ENCODE measurements around the gene EFCAB8. TPM values are rescaled to one million over a fixed set of nuclear protein-coding genes. Genes with fewer than 3 reads are reported as not detected.

The EFCAB8 gene
- total RNA-seq, 1 donor, result not detected

- no peak for DNase-seq (ENCODE audit: low read depth)
- no peak overlapping the region for H3K4me3 ChIP-seq (ENCODE audit: low read depth, low read length)
- TF ChIP-seq CTCF (IDR thresholded peaks at IDR 0.05; ENCODE audit: insufficient read depth, low read length), result no peak
Observed at GRCh38 chr20:32883081-32883480, 24.4 kb downstream of the EFCAB8 start.

GRCh38 chr20:32885185-32885584 is 26.5 kb downstream of the EFCAB8 start:
- H3K4me3 ChIP-seq (ENCODE audit: low read depth, low read length), result no peak overlapping the region
- no peak for DNase-seq (ENCODE audit: low read depth)
- no peak for TF ChIP-seq CTCF (IDR thresholded peaks at IDR 0.05; ENCODE audit: insufficient read depth, low read length)

- DNase-seq (ENCODE audit: low read depth), result no peak
- no peak overlapping the region for H3K4me3 ChIP-seq (ENCODE audit: low read depth, low read length)
- no peak for TF ChIP-seq CTCF (IDR thresholded peaks at IDR 0.05; ENCODE audit: insufficient read depth, low read length)
Observed at GRCh38 chr20:32885952-32886351, 27.2 kb downstream of the EFCAB8 start.

GRCh38 chr20:32886652-32887051 is 27.9 kb downstream of the EFCAB8 start:
- no peak for DNase-seq (ENCODE audit: low read depth)
- no peak for TF ChIP-seq CTCF (IDR thresholded peaks at IDR 0.05; ENCODE audit: insufficient read depth, low read length)
- H3K4me3 ChIP-seq (ENCODE audit: low read depth, low read length), result no peak overlapping the region

- H3K4me3 ChIP-seq (ENCODE audit: low read depth, low read length), result no peak overlapping the region
- no peak for DNase-seq (ENCODE audit: low read depth)
- TF ChIP-seq CTCF (IDR thresholded peaks at IDR 0.05; ENCODE audit: insufficient read depth, low read length), result no peak
Observed at GRCh38 chr20:32887492-32887891, 28.8 kb downstream of the EFCAB8 start.

- no peak for TF ChIP-seq CTCF (IDR thresholded peaks at IDR 0.05; ENCODE audit: insufficient read depth, low read length)
- DNase-seq (ENCODE audit: low read depth), result no peak
Observed at GRCh38 chr20:32888636-32889035, 29.9 kb downstream of the EFCAB8 start.

GRCh38 chr20:32889281-32889680 is 30.6 kb downstream of the EFCAB8 start:
- H3K4me3 ChIP-seq (ENCODE audit: low read depth, low read length), result no peak overlapping the region
- TF ChIP-seq CTCF (IDR thresholded peaks at IDR 0.05; ENCODE audit: insufficient read depth, low read length), result no peak
- DNase-seq (ENCODE audit: low read depth), result no peak

More at GRCh38 chr20:32888636-32889035, 29.9 kb downstream of the EFCAB8 start:
- H3K4me3 ChIP-seq (ENCODE audit: low read depth, low read length), result no peak overlapping the region
